Kidney (tissue), 14 donors: ENCODE data around the gene B3GNT3. TPM values are rescaled to one million over a fixed set of nuclear protein-coding genes. Genes with fewer than 3 reads are reported as not detected.

ENCODE experiments used
- DNase-seq, 5 donors: peaks; one replicate each; pipeline ENCODE4 v3.0.0-alpha.2; 2013 to 2020
- FAIRE-seq: peaks from 2 replicates; lab custom pipeline; 2012; peaks lifted over from hg19 to GRCh38; lab: Jason Lieb, UNC
- H3K27ac ChIP-seq, 2 donors: one replicate each; pipeline ENCODE4 v1.7.0; 2013; ENCODE audit warnings: low read depth in 2 of 2, low read length in 2 of 2, inconsistent platforms in 1 of 2
- H3K27me3 ChIP-seq: one replicate; pipeline ENCODE4 v1.7.1; 2013; ENCODE audit warnings: low read length, inconsistent platforms; ENCODE audit not compliant: control insufficient read depth, insufficient read depth
- H3K36me3 ChIP-seq, 3 donors: one replicate each; pipeline versions ENCODE4 v1.7.0 to v1.7.1; 2013; ENCODE audit warnings: low read length in 3 of 3, control low read depth in 1 of 3, inconsistent platforms in 1 of 3; ENCODE audit not compliant: insufficient read depth in 3 of 3, control insufficient read depth in 2 of 3
- H3K4me1 ChIP-seq, 3 donors: one replicate each; pipeline versions ENCODE4 v1.7.0 to v1.7.1; 2013; ENCODE audit warnings: low read length in 3 of 3, inconsistent platforms in 1 of 3, low read depth in 1 of 3; ENCODE audit not compliant: control insufficient read depth in 2 of 3, insufficient read depth in 2 of 3
- H3K4me3 ChIP-seq, 3 donors: one replicate each; pipeline versions ENCODE4 v1.7.0 to v1.8.1; 2013; ENCODE audit warnings: low read length in 3 of 3, control low read depth in 1 of 3, inconsistent platforms in 1 of 3
- H3K9ac ChIP-seq, 3 donors: one replicate each; pipeline versions ENCODE4 v1.7.0 to v1.7.1; 2013; ENCODE audit warnings: low read length in 3 of 3, control low read depth in 1 of 3, inconsistent platforms in 1 of 3
- H3K9me3 ChIP-seq, 3 donors: one replicate each; pipeline versions ENCODE4 v1.7.0 to v1.7.1; 2013; ENCODE audit warnings: low read length in 3 of 3, control low read depth in 1 of 3, inconsistent platforms in 1 of 3; ENCODE audit not compliant: control insufficient read depth in 2 of 3, insufficient read depth in 1 of 3
- CTCF ChIP-seq: IDR thresholded peaks from 3 replicates; pipeline ENCODE4 v1.5.1; 2012; ENCODE audit warnings: mild to moderate bottlenecking, moderate library complexity, borderline replicate concordance; ENCODE audit not compliant: insufficient read depth; ENCODE audit errors: extremely low read depth
- intact Hi-C: fragments of 100-400 bp; cut with DNase I; formaldehyde crosslinking; loops from one replicate; pipeline ENCODE4 v1.11.1; 2022
- polyA plus RNA-seq: library from polyadenylated mRNA; stranded (reverse); fragments of 350-450 nt; fragmentation: Illumina TruSeq; extraction: RNeasy Lipid Tissue Mini Kit (QIAGEN cat#74804); gene quantifications from one replicate; pipeline ENCODE4 v1.2.3, GENCODE V29; 2014; ENCODE audit warnings: low read depth, low replicate concordance; ENCODE audit not compliant: insufficient read depth
- total RNA-seq: library from RNA; stranded (reverse); fragmentation: NEBNext Ultra II Directional; extraction: Animal tissue kit (Norgen Biotek cat#: 25700); gene quantifications from one replicate; pipeline ENCODE4 v1.2.1, GENCODE V29; 2021
- donor health status: control.
- donor health status: control.
- donor health status: control.
- donor health status: control.
- donor health status: control.
- donor health status: DM: yes; HTN: yes; CAD: no.
- donor health status: Normal renal cell carcinoma (clear cell type).

Gene B3GNT3
- total and polyA plus RNA-seq, 2 donors from 2014 or later, result 2.0 to 36.2 TPM

- no peaks in the 10 kb centered on the region for H3K4me1 ChIP-seq
- no peak overlapping the region for H3K4me3 ChIP-seq
- FAIRE-seq (no peak), DNase-seq (no peak)
- no peak for TF ChIP-seq CTCF
- H3K9ac ChIP-seq, result no peak overlapping the region
- H3K27ac ChIP-seq, result no peak overlapping the region
- no peaks in the 10 kb centered on the region for H3K36me3 ChIP-seq
- H3K27me3 ChIP-seq, result no peaks in the 10 kb centered on the region
- intact Hi-C loops, result no loop called here
- peaks cover 0 to 4% (median 0%) of the 10 kb centered on the region in 3 donors for H3K9me3 ChIP-seq
These were observed 17.2 kb downstream of the B3GNT3 start for GRCh38 chr19:17812099-17812498.

- intact Hi-C loops, result no loop called here
- H3K4me3 ChIP-seq, result no peak overlapping the region
- DNase-seq, result no peak
- TF ChIP-seq CTCF, result no peak
- H3K9ac ChIP-seq, result no peak overlapping the region
- no peaks in the 10 kb centered on the region for H3K4me1 ChIP-seq
- FAIRE-seq, result no peak
- no peak overlapping the region for H3K27ac ChIP-seq
- H3K36me3 ChIP-seq, result no peaks in the 10 kb centered on the region
- no peaks in the 10 kb centered on the region for H3K27me3 ChIP-seq
- no peaks in the 10 kb centered on the region for H3K9me3 ChIP-seq
These were observed 22.9 kb downstream of the B3GNT3 start for GRCh38 chr19:17817668-17818363.

- H3K9ac ChIP-seq, result no peak within 1 kb of the TSS
- no peaks in the 10 kb centered on the region for H3K36me3 ChIP-seq
- intact Hi-C loops, result no loop called here
- no peak within 1 kb of the TSS for H3K27ac ChIP-seq
- no peaks in the 10 kb centered on the region for H3K9me3 ChIP-seq
- no peaks in the 10 kb centered on the region for H3K4me1 ChIP-seq
- no peak for TF ChIP-seq CTCF
- no peaks in the 10 kb centered on the region for H3K27me3 ChIP-seq
- FAIRE-seq (no peak), DNase-seq (no peak)
- no peak within 1 kb of the TSS for H3K4me3 ChIP-seq
These were observed 26.3 kb downstream of the B3GNT3 start, which contains the start of gene INSL3 for GRCh38 chr19:17821190-17821589. Gene INSL3, minus strand, starts transcription at chr19:17821519. Its CDS starts 13 bp downstream, at chr19:17821506.
